ACC112 (cell line): Measurements from ENCODE around the gene ZNF341.

Experiments
- H2AFZ ChIP-seq: fragments of 200-600 bp; sonication (generic); one replicate; pipeline ENCODE4 v1.6.0; 2017; ENCODE audit warnings: antibody characterized with exemption, low read length; ENCODE audit not compliant: unreplicated experiment
- H3K27ac ChIP-seq: fragments of 200-600 bp; sonication (generic); 2 replicates; pipeline ENCODE4 v1.5.1; 2014; ENCODE audit warnings: low read depth, mild to moderate bottlenecking, antibody characterized with exemption, low read length, moderate library complexity
- H3K27me3 ChIP-seq: fragments of 200-600 bp; sonication (generic); 2 replicates; pipeline ENCODE4 v1.6.1; 2014; ENCODE audit warnings: mild to moderate bottlenecking, antibody characterized with exemption, low read length, moderate library complexity, mixed read lengths; ENCODE audit not compliant: insufficient read depth
- H3K36me3 ChIP-seq: fragments of 200-600 bp; sonication (generic); 2 replicates; pipeline ENCODE4 v1.6.1; 2016; ENCODE audit warnings: mild to moderate bottlenecking, antibody characterized with exemption, low read length, moderate library complexity, mixed read lengths; ENCODE audit not compliant: insufficient read depth
- H3K4me1 ChIP-seq: fragments of 200-600 bp; sonication (generic); one replicate; pipeline ENCODE4 v1.6.1; 2016; ENCODE audit warnings: low read length, mixed read lengths; ENCODE audit not compliant: insufficient read depth, unreplicated experiment, control insufficient read depth
- H3K4me3 ChIP-seq: fragments of 200-600 bp; sonication (generic); 2 replicates; pipeline ENCODE4 v1.5.1; 2014; ENCODE audit warnings: mild to moderate bottlenecking, low read depth, low read length
- H3K79me2 ChIP-seq: fragments of 200-600 bp; sonication (generic); one replicate; pipeline ENCODE4 v1.6.0; 2016; ENCODE audit warnings: low read length; ENCODE audit not compliant: control insufficient read depth, unreplicated experiment, insufficient read depth

Gene ZNF341

GRCh38 chr20:33719989-33720709 is 11.6 kb upstream of the ZNF341 start, which contains the start of gene PXMP4:
TSS of gene PXMP4 (minus strand) at chr20:33720310. CDS start at chr20:33720207, 103 bp downstream.
- Histone ChIP-seq H3K4me3 (peak within 1 kb of the TSS; percentile 85), H2AFZ (peak within 1 kb of the TSS; percentile 89), H3K4me1 (no peaks in the 10 kb centered on the region), H3K36me3 (no peaks in the 10 kb centered on the region), H3K79me2 (no peaks in the 10 kb centered on the region), H3K27me3 (no peaks in the 10 kb centered on the region), H3K27ac (no peak within 1 kb of the TSS)

DNA sequence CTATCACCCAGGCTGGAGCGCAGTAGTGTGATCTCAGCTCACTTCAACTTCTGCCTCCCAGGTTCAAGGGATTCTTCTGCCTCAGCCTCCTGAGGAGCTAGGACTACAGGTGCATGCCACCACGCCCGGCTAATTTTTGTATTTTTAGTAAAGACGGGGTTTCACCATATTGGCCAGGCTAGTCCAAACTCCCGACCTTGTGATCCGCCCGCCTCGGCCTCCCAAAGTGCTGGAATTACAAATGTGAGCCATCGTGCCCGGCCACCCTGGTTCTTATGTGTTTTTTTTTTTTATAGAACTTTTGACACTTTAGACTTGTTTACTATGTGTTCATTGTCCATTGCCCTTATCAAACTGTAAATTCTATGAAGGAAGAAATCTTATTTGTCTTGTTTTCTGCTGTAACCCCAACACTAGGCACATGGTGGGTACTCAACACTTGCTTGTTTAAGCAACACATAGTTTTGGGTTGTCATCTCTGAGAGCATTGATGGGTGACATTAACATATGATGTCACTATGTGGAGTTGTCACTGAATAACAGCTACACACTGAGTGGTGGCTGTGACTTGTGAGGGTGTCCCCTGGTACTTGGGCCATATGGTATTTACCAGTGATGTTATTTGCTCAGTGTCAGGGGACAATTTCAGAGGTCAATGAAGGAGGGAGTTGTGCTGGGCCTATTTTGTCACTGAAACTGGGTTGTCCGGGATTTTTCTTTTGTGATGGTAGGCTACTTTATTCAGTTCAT is 10.2 kb upstream of the ZNF341 start:
- no peak overlapping the region for H2AFZ ChIP-seq
- H3K27me3 ChIP-seq = no peaks in the 10 kb centered on the region
- H3K4me3 ChIP-seq = no peak overlapping the region
- H3K36me3 ChIP-seq = no peaks in the 10 kb centered on the region
- no peaks in the 10 kb centered on the region for H3K4me1 ChIP-seq
- no peak overlapping the region for H3K27ac ChIP-seq
- H3K79me2 ChIP-seq = no peaks in the 10 kb centered on the region

- H2AFZ ChIP-seq = no peak overlapping the region
- no peaks in the 10 kb centered on the region for H3K36me3 ChIP-seq
- H3K27me3 ChIP-seq = no peaks in the 10 kb centered on the region
- no peak overlapping the region for H3K4me3 ChIP-seq
- H3K27ac ChIP-seq = no peak overlapping the region
- no peaks in the 10 kb centered on the region for H3K4me1 ChIP-seq
- H3K79me2 ChIP-seq = no peaks in the 10 kb centered on the region
Observed at GRCh38 chr20:33724439-33725094, 7.2 kb upstream of the ZNF341 start.

DNA sequence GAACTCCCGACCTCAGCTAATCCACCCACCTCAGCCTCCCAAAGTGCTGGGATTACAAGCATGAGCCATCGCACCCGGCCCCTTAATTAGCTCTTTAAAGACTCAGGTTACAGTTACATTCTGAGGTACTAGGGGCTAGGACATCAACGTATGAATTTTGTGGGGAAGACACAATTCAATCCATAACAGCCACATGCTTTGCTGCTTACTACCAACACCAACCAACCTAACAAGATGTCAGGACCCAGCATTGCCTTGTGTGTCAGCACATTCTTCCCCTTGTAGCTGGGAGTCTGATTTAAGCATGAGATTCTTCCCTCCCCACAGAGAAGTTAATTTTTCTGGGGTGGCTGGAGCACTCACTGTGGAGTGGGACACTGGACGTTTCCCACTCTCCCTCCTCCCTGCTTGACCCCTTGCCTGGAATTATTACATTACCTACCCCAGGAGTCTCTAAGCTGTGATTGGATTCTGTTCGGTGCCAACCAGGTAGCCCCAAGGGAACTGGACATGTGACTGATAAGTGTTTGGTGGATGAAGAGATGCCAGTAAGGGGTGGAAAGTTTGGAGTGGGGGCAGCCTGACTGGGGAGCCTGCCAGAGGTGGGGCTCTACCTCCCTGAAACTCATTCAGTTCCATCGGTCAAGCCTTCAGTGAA is 6.1 kb upstream of the ZNF341 start:
- H3K79me2 ChIP-seq = no peaks in the 10 kb centered on the region
- H3K36me3 ChIP-seq = no peaks in the 10 kb centered on the region
- H3K27ac ChIP-seq = no peak overlapping the region
- H3K4me1 ChIP-seq = no peaks in the 10 kb centered on the region
- no peak overlapping the region for H2AFZ ChIP-seq
- H3K27me3 ChIP-seq = no peaks in the 10 kb centered on the region
- H3K4me3 ChIP-seq = no peak overlapping the region

DNA sequence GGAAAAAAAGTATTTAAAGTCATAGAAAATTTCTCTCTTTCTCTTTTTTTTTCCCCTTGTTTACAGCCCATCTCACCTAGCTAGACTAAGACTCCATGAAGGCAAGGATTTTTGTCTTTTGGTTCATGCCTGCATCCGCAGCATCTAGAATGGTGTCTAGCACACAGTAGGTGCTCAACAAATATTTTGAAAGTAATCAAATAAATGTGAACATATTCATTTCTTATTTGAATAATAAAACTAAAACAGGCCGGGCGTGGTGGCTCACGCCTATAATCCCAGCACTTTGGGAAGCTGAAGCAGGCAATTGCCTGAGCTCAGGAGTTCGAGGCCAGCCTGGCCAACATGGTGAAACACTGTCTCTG is 4.7 kb upstream of the ZNF341 start:
- H3K36me3 ChIP-seq = no peaks in the 10 kb centered on the region
- H3K27ac ChIP-seq = no peak overlapping the region
- H3K79me2 ChIP-seq = no peaks in the 10 kb centered on the region
- no peak overlapping the region for H3K4me3 ChIP-seq
- peaks cover 4% of the 10 kb centered on the region for H3K4me1 ChIP-seq
- no peaks in the 10 kb centered on the region for H3K27me3 ChIP-seq
- no peak overlapping the region for H2AFZ ChIP-seq

- H3K79me2 ChIP-seq = no peaks in the 10 kb centered on the region
- no peak overlapping the region for H2AFZ ChIP-seq
- no peak overlapping the region for H3K27ac ChIP-seq
- H3K4me1 ChIP-seq = peaks cover 4% of the 10 kb centered on the region
- no peak overlapping the region for H3K4me3 ChIP-seq
- H3K36me3 ChIP-seq = no peaks in the 10 kb centered on the region
- no peaks in the 10 kb centered on the region for H3K27me3 ChIP-seq
Observed at GRCh38 chr20:33727806-33728205, 4.0 kb upstream of the ZNF341 start.

- Histone ChIP-seq H3K27ac (no peak overlapping the region), H2AFZ (no peak overlapping the region), H3K4me1 (peaks cover 8% of the 10 kb centered on the region), H3K36me3 (no peaks in the 10 kb centered on the region), H3K79me2 (no peaks in the 10 kb centered on the region), H3K27me3 (no peaks in the 10 kb centered on the region), H3K4me3 (no peak overlapping the region)
Observed at GRCh38 chr20:33728463-33728862, 3.3 kb upstream of the ZNF341 start.

DNA sequence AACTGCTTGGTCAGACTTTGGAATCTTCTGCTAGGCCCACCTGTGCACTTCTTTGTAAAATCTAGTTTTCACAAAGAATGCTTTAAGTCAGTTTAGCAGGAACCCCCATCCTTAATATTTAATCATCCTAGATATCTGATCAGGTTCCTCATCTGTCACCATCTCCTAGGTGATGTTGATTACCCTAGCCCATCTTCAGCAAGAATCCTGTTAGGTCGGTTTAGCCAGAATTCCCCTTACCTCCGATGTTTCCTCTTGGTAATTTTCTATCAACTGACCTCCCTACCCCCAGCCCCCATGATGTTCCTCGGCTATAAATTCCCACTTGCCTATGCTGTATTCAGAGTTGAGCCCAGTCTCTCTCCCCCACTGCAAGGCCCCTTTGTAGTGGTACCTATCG is 2.7 kb upstream of the ZNF341 start:
- Histone ChIP-seq H3K79me2 (no peaks in the 10 kb centered on the region), H3K4me3 (no peak overlapping the region), H3K36me3 (no peaks in the 10 kb centered on the region), H3K27me3 (no peaks in the 10 kb centered on the region), H3K27ac (no peak overlapping the region), H2AFZ (no peak overlapping the region), H3K4me1 (peaks cover 13% of the 10 kb centered on the region)

GRCh38 chr20:33730946-33731692 is 677 bp upstream of the ZNF341 start:
- peak overlapping the region; percentile 15 for H3K27ac ChIP-seq
- peak overlapping the region; percentile 78 for H2AFZ ChIP-seq

More at GRCh38 chr20:33730946-33731692, 677 bp upstream of the ZNF341 start:
- Histone ChIP-seq H3K4me1 (peaks cover 18% of the 10 kb centered on the region), H3K79me2 (no peaks in the 10 kb centered on the region), H3K36me3 (no peaks in the 10 kb centered on the region), H3K27me3 (no peaks in the 10 kb centered on the region), H3K4me3 (peak overlapping the region; percentile 74)
